ENCODE results near the gene SCN10A. TPM values are rescaled to one million over a fixed set of nuclear protein-coding genes. Genes with fewer than 3 reads are reported as not detected.

The SCN10A gene
- total RNA-seq, 4 donors from 2014 or later, result not detected

GRCh38 chr3:38651153-38651789 is 164.7 kb downstream of the SCN10A start:
- TF ChIP-seq POLR2A (IDR thresholded peaks at IDR 0.05) (no peak), CTCF (IDR thresholded peaks at IDR 0.05) (peak in 1 of 3 donors; percentile 70)
- intact Hi-C loops (cut with DNase I; ENCODE audit: low total_unique reads), result loop anchor here (2.0 kb wide), 1 partner anchor 128 kb away; no protein-coding TSS in a partner anchor
- DNase-seq (ENCODE audit: low spot score in 2 of 2), result peak; percentile 54 to 90
- WGBS, 2 donors, result 6 to 11% methylated on average over 17 to 19 of the region's 19 CpGs
- H3K4me3 ChIP-seq (ENCODE audit: low read depth, poor library complexity, severe bottlenecking), result no peak overlapping the region

- no peak overlapping the region for H3K4me3 ChIP-seq (ENCODE audit: low read depth, poor library complexity, severe bottlenecking)
- WGBS, 2 donors, result 68 to 72% methylated on average over 14 of the region's 14 CpGs
- no peak for TF ChIP-seq POLR2A (IDR thresholded peaks at IDR 0.05)
- TF ChIP-seq CTCF (IDR thresholded peaks at IDR 0.05), result no peak
- intact Hi-C loops (cut with DNase I; ENCODE audit: low total_unique reads), result loop anchor here (2.0 kb wide), 1 partner anchor 128 kb away; no protein-coding TSS in a partner anchor
- DNase-seq (ENCODE audit: low spot score in 2 of 2), result peak in 1 of 2 donors; percentile 79
These were observed 165.6 kb downstream of the SCN10A start for GRCh38 chr3:38650248-38650951.

GRCh38 chr3:38649500-38650247 is 166.3 kb downstream of the SCN10A start, which contains the start of gene SCN5A:
TSS of gene SCN5A (minus strand) at chr3:38649687. CDS start at chr3:38633307, 16,380 bp downstream.
- intact Hi-C loops (cut with DNase I; ENCODE audit: low total_unique reads), result loop anchor here (2.0 kb wide), 1 partner anchor 127 kb away; no protein-coding TSS in a partner anchor
- DNase-seq (ENCODE audit: low spot score in 2 of 2), result peak in 1 of 2 donors; percentile 85
- peak within 1 kb of the TSS; percentile 18 for H3K4me3 ChIP-seq (ENCODE audit: low read depth, poor library complexity, severe bottlenecking)
- WGBS, 2 donors, result 3 to 6% methylated on average over 16 to 33 of the region's 76 CpGs
- TF ChIP-seq CTCF (IDR thresholded peaks at IDR 0.05), result no peak
- no peak for TF ChIP-seq POLR2A (IDR thresholded peaks at IDR 0.05)

GRCh38 chr3:38648659-38649499 is 167.1 kb downstream of the SCN10A start:
- WGBS, 2 donors, result 8 to 10% methylated on average over 48 to 51 of the region's 56 CpGs
- peak in 1 of 2 donors; percentile 83 for DNase-seq (ENCODE audit: low spot score in 2 of 2)
- TF ChIP-seq CTCF (IDR thresholded peaks at IDR 0.05), result no peak
- TF ChIP-seq POLR2A (IDR thresholded peaks at IDR 0.05), result no peak
- intact Hi-C loops (cut with DNase I; ENCODE audit: low total_unique reads), result no loop called here
- peak overlapping the region; percentile 18 for H3K4me3 ChIP-seq (ENCODE audit: low read depth, poor library complexity, severe bottlenecking)
